Measurements from ENCODE around the gene PRAC1. TPM values are rescaled to one million over a fixed set of nuclear protein-coding genes. Genes with fewer than 3 reads are reported as not detected.
"Not testable (repeated sequence)": the region's sequence is repeated elsewhere in the genome, so short reads cannot be mapped to it uniquely, and the experiment has no call there.

Gene PRAC1
- total RNA-seq, 1 experiment from 2014 or later, result 60.8 TPM

- TF ChIP-seq AFF4 (CRISPR knock-in tag; IDR thresholded peaks at IDR 0.05; ENCODE audit: borderline replicate concordance), result no peak
- no peak for TF ChIP-seq JAZF1 (CRISPR knock-in tag; IDR thresholded peaks at IDR 0.05)
- TF ChIP-seq PRDM15 (CRISPR knock-in tag; IDR thresholded peaks at IDR 0.05), result no peak
Measured at GRCh38 chr17:48717367-48718226, 4.7 kb downstream of the PRAC1 start (continued).

DNA sequence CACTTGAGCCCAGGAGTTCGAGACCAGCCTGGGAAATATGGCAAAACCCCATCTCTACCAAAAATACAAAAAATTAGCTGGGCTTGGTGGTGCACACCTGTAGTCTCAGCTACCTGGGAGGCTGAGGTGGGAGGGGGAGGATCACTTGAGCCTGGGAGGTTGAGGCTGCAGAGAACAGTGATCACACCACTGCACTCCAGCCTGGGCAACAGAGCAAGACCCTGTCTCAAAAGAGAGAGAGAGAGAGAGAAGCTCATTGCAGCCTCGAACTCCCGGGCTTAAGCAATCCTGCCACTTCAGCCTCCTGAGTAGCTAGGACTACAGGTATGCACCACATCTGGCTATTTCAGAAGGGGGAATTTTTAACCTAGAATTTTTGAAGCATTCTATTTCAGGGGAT, 5.8 kb downstream of the PRAC1 start:
- H3K36me3 Mint-ChIP-seq; DNase-seq (ENCODE audit: low spot score); H3K9me3 Mint-ChIP-seq; H3K27ac Mint-ChIP-seq; POLR2A ChIA-PET; ATAC-seq; H3K4me3 Mint-ChIP-seq: not testable (repeated sequence)
- Mint-ChIP-seq H3K27me3 (ENCODE audit: low read depth) (peaks cover 96% of the 10 kb centered on the region), H3K4me1 (peaks cover 35% of the 10 kb centered on the region)
- TF ChIP-seq ZNF121 (CRISPR knock-in tag; IDR thresholded peaks at IDR 0.05), result peak; percentile 93
- CTCF ChIA-PET, result interaction anchor here (10.9 kb wide), 1 partner anchor 41 kb away, joined by 218 read pairs; no protein-coding TSS in a partner anchor

DNA sequence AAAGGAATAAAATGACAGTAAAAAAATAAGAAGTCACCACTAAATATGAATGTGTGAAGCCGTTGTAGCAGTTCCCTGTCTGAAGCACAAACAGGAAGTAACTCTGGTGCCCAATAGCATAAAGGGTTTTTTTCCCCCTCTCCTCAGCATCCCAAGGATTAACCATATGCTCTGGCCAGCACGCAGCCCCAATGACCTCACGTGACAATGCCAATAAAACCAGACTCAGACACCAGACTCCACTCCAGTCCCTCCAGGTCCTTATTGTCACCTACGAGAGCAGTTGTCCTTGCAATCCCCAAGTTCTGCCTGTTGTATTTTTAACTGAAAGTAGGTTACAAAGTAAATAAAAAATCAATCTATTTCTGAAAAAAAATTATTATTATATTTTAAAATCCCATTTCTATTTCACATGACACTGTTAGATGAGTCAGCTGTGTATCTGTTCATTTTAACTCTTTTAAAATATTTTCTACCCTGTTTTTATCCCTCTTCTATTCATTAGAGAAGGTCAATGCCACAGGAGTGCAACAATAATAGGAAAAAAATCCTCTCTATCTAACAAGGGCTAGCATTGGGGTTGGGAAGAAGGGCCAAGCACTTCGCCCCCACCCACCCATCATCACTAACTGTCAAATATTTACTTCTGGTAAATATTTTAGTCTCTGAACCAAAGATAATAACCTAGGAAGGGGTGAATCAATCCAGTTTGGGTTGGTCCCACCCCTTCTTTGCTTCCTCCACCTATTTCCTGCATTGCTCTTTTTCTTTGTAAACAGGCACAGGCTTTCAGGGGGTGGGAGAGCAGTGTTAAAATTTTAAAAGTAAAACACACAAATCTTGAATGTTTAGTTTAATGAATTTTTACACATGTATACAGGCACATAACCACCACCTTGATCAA, 6.6 kb downstream of the PRAC1 start:
- Mint-ChIP-seq H3K4me1 (peaks cover 35% of the 10 kb centered on the region), H3K27me3 (ENCODE audit: low read depth) (peaks cover 94% of the 10 kb centered on the region), H3K4me3 (no peak overlapping the region), H3K9me3 (no peaks in the 10 kb centered on the region), H3K27ac (no peak overlapping the region), H3K36me3 (no peaks in the 10 kb centered on the region)
- ATAC-seq, result no peak
- TF ChIP-seq RORB (CRISPR knock-in tag; IDR thresholded peaks at IDR 0.05) (no peak), GTF2I (CRISPR knock-in tag; conservative IDR thresholded peaks at IDR 0.05) (no peak), NFYB (CRISPR knock-in tag; conservative IDR thresholded peaks at IDR 0.05; ENCODE audit: low read depth) (no peak), ZNF423 (CRISPR knock-in tag; IDR thresholded peaks at IDR 0.05) (no peak), ATF1 (CRISPR knock-in tag; IDR thresholded peaks at IDR 0.05) (no peak), SMAD4 (CRISPR knock-in tag; IDR thresholded peaks at IDR 0.05) (no peak), AR (CRISPR knock-in tag; IDR thresholded peaks at IDR 0.05) (no peak), MXD4 (CRISPR knock-in tag; IDR thresholded peaks at IDR 0.05; ENCODE audit: borderline replicate concordance) (no peak), PRDM15 (CRISPR knock-in tag; IDR thresholded peaks at IDR 0.05) (no peak), CREM (CRISPR knock-in tag; IDR thresholded peaks at IDR 0.05) (no peak), FOXP1 (CRISPR knock-in tag; IDR thresholded peaks at IDR 0.05; ENCODE audit: borderline replicate concordance) (no peak)
- ChIA-PET POLR2A (no interaction called here), CTCF (interaction anchor here (1.1 to 1.4 kb wide), 2 partner anchors 37 to 79 kb away, joined by 3 to 4 read pairs; no protein-coding TSS in a partner anchor)
- no peak for DNase-seq (ENCODE audit: low spot score)
